ENCODE data around the gene RNLS.
"Not testable (repeated sequence)": the region's sequence is repeated elsewhere in the genome, so short reads cannot be mapped to it uniquely, and the experiment has no call there.

The RNLS gene

DNA sequence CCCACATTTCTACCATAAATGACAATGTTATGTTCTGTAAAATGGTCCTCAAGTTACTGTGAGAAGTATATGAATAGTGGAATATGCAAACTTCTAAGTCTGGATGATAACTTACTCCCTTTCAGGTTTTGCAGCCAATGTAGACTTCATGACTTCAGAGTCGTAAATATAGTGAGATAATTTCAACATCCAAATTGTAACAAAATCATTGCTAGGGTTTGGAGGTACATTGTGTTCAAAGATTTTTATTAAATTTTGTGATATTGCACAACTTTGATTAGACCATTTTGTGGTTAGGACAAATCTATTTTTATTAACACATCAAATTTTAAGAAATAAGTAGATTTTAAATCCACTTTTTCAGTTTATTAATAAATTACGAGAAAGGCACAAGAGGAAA lies 270.3 kb downstream of the RNLS start:
- in situ Hi-C loops (cut with MboI; ENCODE audit: low sequenced_read_pairs, unreplicated experiment), result no loop called here
- DNase-seq (ENCODE audit: low spot score), result no peak
- TF ChIP-seq, protein P1, sequence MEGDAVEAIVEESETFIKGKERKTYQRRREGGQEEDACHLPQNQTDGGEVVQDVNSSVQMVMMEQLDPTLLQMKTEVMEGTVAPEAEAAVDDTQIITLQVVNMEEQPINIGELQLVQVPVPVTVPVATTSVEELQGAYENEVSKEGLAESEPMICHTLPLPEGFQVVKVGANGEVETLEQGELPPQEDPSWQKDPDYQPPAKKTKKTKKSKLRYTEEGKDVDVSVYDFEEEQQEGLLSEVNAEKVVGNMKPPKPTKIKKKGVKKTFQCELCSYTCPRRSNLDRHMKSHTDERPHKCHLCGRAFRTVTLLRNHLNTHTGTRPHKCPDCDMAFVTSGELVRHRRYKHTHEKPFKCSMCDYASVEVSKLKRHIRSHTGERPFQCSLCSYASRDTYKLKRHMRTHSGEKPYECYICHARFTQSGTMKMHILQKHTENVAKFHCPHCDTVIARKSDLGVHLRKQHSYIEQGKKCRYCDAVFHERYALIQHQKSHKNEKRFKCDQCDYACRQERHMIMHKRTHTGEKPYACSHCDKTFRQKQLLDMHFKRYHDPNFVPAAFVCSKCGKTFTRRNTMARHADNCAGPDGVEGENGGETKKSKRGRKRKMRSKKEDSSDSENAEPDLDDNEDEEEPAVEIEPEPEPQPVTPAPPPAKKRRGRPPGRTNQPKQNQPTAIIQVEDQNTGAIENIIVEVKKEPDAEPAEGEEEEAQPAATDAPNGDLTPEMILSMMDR (IDR thresholded peaks at IDR 0.05; ENCODE audit: borderline replicate concordance, control extremely low read depth, extremely low read depth, insufficient read depth, missing control alignments), result no peak

GRCh38 chr10:88311264-88311663 lies 271.9 kb downstream of the RNLS start:
- TF ChIP-seq, protein P1 (IDR thresholded peaks at IDR 0.05; ENCODE audit: borderline replicate concordance, control extremely low read depth, extremely low read depth, insufficient read depth, missing control alignments), result no peak
- in situ Hi-C loops (cut with MboI; ENCODE audit: low sequenced_read_pairs, unreplicated experiment), result no loop called here
- DNase-seq (ENCODE audit: low spot score), result no peak

DNA sequence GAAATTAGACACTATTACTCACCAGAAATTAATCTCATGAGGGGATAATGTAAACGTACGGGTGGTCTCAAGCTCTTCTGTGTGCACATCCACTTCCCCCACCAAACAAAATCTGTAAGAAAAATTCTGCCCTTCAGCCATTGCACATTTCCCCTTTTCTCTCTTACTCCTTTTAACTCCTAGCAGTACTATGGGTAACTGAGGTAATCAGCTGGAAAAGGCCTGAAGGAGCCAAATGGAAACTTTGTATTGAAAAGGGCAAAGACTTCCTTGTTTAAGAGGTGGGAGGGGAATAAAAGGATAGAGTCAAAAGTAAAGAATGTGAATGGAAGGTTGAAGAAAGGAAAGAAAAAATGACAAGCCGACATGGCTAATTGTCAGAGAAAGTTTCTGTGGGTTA lies 273.8 kb downstream of the RNLS start:
- in situ Hi-C loops (cut with MboI; ENCODE audit: low sequenced_read_pairs, unreplicated experiment), result no loop called here
- DNase-seq (ENCODE audit: low spot score), result no peak
- TF ChIP-seq, protein P1 (IDR thresholded peaks at IDR 0.05; ENCODE audit: borderline replicate concordance, control extremely low read depth, extremely low read depth, insufficient read depth, missing control alignments), result no peak

DNA sequence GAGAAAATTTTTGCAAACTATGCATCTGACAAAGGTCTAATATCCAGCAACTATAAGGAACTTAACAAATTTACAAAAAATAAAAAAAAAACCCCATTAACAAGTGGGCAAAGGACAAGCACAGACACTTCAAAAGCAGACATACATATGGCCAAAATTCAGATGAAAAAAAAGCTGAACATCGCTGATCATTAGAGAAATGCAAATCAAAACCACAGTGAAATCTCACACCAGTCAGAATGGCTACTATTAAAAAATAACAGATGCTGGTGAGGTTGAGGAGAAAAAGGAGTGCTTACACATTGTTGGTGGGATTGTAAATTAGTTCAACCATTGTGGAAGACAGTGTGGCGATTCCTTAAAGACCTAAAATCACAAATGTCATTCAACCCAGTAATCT lies 274.8 kb downstream of the RNLS start:
- in situ Hi-C loops (cut with MboI; ENCODE audit: low sequenced_read_pairs, unreplicated experiment); DNase-seq (ENCODE audit: low spot score): not testable (repeated sequence)

DNA sequence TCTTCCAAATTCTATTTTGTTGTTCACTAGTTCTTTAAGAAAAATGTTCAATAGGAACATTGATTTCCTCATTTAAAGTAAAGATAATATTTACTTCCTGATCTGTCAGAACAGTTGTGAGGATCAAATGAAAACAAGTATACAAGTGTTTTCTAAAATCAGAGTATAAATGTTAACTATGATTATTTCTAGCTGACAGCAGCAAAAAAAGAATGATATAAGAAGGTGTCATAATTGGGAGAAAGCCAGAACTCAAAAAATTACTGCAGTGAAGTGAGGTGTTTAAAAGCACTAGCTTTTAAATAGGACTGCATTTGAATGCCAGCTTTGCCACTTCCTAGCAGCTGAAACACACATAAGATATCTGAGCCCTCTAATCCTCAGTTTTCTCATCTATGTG lies 283.3 kb downstream of the RNLS start:
- in situ Hi-C loops (cut with MboI; ENCODE audit: low sequenced_read_pairs, unreplicated experiment), result no loop called here
- TF ChIP-seq, protein P1 (IDR thresholded peaks at IDR 0.05; ENCODE audit: borderline replicate concordance, control extremely low read depth, extremely low read depth, insufficient read depth, missing control alignments), result no peak
- no peak for DNase-seq (ENCODE audit: low spot score)

- no peak for DNase-seq (ENCODE audit: low spot score)
- in situ Hi-C loops (cut with MboI; ENCODE audit: low sequenced_read_pairs, unreplicated experiment), result no loop called here
- TF ChIP-seq, protein P1 (IDR thresholded peaks at IDR 0.05; ENCODE audit: borderline replicate concordance, control extremely low read depth, extremely low read depth, insufficient read depth, missing control alignments), result no peak
Measured at GRCh38 chr10:88297103-88297502, 286.0 kb downstream of the RNLS start.

DNA sequence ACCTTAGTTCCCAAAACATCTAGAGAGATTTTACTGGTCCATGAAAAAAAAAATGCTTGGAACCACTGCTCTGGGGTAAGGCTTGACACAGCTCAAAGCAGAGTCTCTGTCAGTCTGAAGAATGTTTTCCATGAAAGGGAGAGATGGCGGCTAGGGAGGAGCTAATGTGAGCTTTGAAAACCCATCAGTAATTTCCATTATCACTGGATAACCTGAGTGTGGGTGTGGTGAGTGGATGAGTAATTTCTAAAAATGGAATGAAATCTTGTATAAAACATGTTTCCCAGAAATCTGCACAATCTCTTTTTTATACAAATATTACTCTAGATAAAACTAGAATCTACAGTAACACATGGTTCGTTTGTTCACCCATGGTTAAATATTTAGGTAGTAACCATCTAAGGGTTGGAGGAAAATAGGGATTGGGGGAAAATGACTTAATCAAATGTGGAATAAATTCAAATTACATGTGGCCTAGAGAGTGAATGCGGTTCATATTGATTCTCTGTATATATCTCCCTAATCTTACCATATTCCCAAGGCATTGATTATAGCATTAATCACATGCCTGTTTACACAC lies 289.4 kb downstream of the RNLS start:
- DNase-seq (ENCODE audit: low spot score), result no peak
- TF ChIP-seq, protein P1 (IDR thresholded peaks at IDR 0.05; ENCODE audit: borderline replicate concordance, control extremely low read depth, extremely low read depth, insufficient read depth, missing control alignments), result no peak
- in situ Hi-C loops (cut with MboI; ENCODE audit: low sequenced_read_pairs, unreplicated experiment), result no loop called here
